ENCODE results near the gene POLR3H.

POLR3H gene

DNA sequence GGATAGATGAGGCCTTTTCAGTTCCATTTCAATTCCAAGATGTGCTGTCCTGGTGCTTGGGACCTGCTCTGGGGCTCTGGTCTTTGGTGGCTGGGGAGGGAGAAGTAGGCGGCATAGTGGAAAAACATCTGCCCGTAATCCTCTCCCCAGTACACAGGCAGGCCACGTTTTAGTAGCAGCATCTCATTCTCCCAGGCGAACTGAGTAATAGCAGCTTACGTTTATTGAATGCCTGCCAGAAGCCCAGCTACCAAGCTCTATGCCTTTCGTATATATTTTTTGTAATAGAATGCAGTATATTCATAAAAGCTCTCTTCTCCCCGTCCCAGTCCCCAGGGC lies 63.9 kb downstream of the POLR3H start:
- DNase-seq: no peak

DNA sequence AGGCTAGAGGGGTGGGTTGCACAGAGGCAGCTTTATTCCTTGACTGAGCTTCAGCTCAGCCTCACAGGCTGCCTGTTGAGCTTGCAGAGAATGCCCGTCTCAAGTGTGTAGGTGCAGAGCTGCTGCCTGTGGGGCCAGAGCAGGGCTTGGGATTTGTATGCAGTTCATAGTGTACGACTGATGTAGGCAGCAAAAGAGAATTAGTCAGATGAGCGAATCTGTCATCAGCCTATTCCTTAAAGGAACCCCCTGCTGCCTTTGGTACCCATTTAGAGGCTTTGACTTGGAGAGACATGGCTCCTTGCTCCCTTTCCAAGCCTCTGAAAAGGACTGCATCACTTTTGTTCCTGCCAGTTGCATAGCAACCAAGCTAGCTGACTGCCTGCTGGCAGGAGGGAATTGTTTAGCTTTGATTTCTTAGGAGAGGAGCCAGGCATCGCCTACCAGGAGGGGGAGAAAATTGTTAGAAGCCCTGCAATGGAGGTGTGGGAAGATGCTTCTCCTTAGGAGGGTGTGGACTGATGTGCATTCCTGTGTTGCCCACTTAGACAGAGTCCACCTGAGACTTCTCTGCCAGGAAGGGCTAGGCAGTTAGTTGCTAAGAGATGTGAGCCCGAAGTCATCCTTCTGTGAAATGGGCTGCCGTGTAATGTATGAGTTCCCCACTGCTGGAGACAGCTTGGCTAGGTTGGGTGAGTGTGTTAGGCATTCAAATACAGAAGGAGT lies 64.4 kb downstream of the POLR3H start:
- DNase-seq: no peak

DNA sequence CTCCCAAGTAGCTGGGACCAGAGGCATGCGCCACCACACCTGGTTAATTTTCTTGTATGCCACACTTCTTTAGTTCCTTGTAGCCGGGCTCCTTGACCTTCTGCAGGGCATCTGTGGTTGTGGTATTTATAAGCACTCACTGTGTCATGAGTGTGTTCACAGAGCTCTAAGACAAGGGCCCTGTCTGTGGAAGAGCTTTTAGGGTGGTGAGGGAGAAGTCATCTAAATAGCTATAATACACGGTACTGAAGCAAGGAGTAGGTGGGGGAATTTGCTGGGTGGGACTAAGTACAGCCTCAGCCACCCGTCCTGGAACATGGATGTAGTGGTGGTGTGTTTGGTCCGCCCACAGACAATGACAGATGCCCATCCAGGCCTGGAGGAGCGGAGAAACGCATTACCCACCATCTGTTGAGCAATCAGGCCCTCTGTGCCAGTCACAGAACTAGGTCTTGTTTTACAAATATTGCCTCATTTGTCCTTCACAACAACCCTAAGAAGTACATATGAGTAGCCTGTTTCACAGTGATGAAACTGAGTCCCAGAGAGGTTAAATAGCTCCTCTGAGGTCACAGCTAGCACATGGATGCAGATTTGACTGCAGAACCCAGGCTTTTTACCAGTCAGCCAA lies 65.3 kb downstream of the POLR3H start:
- no peak for DNase-seq

DNA sequence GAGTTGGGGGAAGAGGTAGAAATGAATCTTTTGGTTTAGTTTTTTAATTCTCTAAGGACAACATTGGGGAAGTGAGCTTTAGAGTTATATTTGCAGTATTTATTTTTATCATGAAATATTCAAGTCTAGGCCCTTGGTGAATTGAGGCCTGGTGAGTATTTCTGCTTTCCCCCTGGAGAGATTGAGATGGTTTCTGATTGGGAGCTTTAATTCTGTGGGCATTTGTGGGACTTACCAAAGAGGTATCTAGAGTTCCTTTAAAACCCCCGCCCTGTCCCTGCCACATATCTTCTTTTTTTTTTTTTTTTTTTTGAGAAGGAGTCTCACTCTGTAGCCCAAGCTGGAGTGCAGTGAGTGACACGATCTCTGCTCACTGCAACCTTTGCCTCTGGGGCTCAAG lies 65.8 kb downstream of the POLR3H start:
- DNase-seq: no peak
